GM18951 (cell line): ENCODE results near the gene PRM1.

Experiments used
- POLR2A ChIP-seq: IDR thresholded peaks from 4 replicates; pipeline ENCODE4 v1.6.1; 2011; ENCODE audit warnings: mild to moderate bottlenecking; ENCODE audit not compliant: insufficient read length, insufficient read depth; ENCODE audit errors: extremely low read depth
- in situ Hi-C: fragments of 300-500 bp; cut with MboI; formaldehyde crosslinking; loops from one replicate; pipeline ENCODE4 v1.12.0; 2022; ENCODE audit warnings: low sequenced_read_pairs, mixed read lengths, inconsistent platforms; ENCODE audit not compliant: unreplicated experiment

PRM1 gene

GRCh38 chr16:11233727-11234376 is 47.3 kb downstream of the PRM1 start:
- no peak for TF ChIP-seq POLR2A
- in situ Hi-C loops, result loop anchor here (25.0 kb wide), 1 partner anchor 272 kb away; no protein-coding TSS in a partner anchor

DNA sequence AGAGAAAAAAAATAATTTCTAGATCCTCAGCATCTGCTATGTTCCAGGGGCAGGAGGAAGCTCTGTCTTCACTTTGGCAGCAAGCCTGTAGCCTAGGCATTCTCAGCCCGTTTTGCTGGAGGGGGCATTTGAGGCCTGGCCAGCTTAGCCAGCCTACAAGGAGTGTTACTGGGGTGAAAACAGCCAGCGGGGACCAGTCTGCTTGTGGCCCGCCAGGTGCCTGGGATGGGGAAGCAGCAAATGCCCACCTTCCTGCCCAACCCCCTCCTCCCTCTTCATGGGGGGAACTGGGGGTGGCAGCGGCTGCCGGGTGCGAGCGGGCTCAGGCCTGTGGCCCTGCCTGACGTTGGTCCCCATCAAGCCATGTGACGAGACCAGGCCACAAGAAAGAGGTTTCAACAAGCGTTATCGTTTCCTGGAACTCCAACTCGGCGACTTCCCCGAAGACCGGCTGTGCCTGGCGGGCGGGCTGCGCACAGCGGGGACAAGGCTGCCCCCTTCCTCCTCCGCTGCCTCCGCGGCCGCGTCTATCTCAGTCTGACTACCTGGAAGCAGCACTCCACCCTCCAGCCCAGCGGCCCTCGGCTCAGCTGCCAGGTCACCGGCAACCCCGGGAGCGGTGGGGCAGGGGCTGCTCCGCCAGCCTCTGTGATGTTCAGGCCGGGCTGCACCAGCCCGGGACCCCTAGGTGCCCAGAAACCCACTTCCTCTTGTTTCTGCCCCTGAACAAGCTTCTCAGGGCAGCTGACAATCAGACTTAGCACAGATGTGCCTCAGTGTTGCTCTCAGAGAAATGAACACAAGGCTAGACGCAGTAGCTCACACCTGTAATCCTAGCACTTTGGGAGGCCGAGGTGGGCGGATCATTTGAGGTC is 48.0 kb downstream of the PRM1 start:
- peak; percentile 49 for TF ChIP-seq POLR2A
- in situ Hi-C loops, result loop anchor here (25.0 kb wide), 1 partner anchor 271 kb away; no protein-coding TSS in a partner anchor

DNA sequence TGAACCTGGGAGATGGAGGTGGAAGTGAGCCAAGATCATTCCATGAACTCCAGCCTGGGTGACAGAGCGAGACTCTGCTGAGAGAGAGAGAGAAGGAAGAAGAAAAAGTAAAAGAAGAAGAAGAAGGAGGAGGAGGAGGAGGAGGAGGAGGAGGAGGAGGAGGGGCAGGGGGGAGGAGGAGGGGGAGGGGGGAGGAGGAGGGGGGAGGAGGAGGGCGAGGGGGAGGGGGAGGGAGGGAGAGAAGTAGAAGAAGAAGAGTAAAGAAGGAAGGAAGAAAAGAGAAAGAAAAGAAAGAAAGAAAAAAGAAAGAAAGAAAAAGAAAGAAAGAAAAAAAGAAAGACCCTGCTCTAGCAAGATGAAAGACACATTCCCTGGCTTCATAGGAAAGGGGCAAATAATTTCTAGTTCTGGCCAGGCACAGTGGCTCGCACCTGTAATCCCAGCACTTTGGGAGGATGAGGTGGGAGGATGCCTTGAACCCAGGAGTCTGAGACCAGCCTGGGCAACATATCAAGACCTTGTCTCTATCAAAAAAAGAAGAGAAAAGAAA is 48.8 kb downstream of the PRM1 start:
- in situ Hi-C loops, result loop anchor here (25.0 kb wide), 1 partner anchor 270 kb away; no protein-coding TSS in a partner anchor
- no peak for TF ChIP-seq POLR2A

DNA sequence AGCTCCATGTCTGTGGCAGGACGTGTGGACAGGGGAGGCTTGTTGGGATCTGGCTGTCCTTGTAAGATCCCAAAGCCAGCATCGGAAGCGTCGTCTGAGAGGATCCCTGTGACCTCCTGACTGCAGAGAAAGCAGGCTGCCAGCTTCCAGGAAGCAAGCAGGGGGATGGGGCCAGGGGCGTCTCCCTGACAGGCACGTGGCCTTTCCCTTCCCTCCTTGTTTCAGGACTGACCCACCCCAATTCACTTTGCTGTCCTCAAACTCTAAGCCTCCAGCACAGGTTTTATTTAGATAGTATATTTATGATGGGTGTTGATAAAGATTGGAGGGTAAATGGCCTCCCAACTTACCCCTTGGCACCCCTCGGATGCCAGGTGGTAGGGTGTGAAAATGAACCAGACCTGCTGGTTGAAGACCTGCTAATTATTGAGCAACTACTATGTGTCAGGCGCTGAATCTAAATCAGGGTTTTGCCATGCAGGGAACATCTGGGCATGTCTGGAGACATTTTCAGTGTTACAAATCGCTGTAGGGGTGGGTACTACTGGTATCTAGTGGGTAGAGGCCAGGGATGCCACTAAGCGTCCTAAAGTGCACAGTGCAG is 49.7 kb downstream of the PRM1 start:
- in situ Hi-C loops, result loop anchor here (25.0 kb wide), 1 partner anchor 269 kb away; no protein-coding TSS in a partner anchor
- TF ChIP-seq POLR2A, result no peak
